Thyroid gland (tissue), 4 donors: Measurements from ENCODE around the gene GALNT10.

Experiments used
- POLR2A ChIP-seq, 2 donors: fragments of 450-650 bp; IDR thresholded peaks; one replicate each; pipeline ENCODE4 v1.6.1; 2017; ENCODE audit warnings: antibody characterized with exemption in 2 of 2, mild to moderate bottlenecking in 2 of 2, moderate library complexity in 1 of 2
- TF ChIP-seq, protein P1 (sequence below), 6 experiments: fragments of 200-600 bp in 3 of 6; fragments of 450-650 bp in 3 of 6; sonication (generic) in 3 of 6; IDR thresholded peaks; one replicate each; pipeline ENCODE4 v1.5.1; 2016 to 2019; ENCODE audit warnings: antibody characterized with exemption in 6 of 6, mild to moderate bottlenecking in 2 of 6, inconsistent platforms in 1 of 6, moderate library complexity in 1 of 6

DNA sequence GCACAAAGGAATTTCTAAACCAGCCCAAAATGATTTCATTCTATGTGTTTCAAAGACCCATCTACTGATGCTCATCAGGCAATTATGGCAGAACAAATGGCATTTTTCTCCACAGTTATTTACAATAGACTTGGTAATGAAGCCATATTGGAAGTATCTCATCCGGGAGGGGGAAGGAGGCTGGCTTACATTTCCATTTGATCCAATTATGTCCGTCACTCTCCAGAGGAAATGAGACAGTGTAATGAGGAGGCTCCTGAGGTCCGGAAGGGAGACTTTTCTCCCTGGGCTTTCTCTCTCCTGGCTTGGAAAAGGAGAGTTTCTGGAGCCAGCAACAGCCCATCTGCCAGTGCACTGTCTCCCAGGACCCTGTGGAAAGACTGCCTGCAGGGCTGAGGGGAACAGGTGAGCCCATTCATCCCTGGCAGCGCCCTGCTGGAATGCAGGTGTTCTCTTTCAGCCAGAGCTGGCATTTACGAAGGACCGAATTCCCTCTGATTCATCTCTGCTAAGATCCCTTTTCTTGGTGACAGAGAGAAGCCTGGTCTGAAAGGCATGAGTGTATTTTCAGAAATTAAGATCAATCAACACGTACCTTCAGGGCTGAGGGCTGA, 200.3 kb downstream of the GALNT10 start:
- TF ChIP-seq, protein P1, sequence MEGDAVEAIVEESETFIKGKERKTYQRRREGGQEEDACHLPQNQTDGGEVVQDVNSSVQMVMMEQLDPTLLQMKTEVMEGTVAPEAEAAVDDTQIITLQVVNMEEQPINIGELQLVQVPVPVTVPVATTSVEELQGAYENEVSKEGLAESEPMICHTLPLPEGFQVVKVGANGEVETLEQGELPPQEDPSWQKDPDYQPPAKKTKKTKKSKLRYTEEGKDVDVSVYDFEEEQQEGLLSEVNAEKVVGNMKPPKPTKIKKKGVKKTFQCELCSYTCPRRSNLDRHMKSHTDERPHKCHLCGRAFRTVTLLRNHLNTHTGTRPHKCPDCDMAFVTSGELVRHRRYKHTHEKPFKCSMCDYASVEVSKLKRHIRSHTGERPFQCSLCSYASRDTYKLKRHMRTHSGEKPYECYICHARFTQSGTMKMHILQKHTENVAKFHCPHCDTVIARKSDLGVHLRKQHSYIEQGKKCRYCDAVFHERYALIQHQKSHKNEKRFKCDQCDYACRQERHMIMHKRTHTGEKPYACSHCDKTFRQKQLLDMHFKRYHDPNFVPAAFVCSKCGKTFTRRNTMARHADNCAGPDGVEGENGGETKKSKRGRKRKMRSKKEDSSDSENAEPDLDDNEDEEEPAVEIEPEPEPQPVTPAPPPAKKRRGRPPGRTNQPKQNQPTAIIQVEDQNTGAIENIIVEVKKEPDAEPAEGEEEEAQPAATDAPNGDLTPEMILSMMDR (IDR thresholded peaks at IDR 0.05): no peak
- no peak for TF ChIP-seq POLR2A (IDR thresholded peaks at IDR 0.05)
